ENCODE measurements around the gene ATG9A.

Gene ATG9A

GRCh38 chr2:219245899-219246230, 16.4 kb upstream of the ATG9A start:
- in situ Hi-C loops (cut with HindIII; ENCODE audit: low pct_ligation_motif_present, low sequenced_read_pairs) = no loop called here
- H3K36me3 ChIP-seq (replicated peaks) = peaks cover 5% of the 10 kb centered on the region
- no peaks in the 10 kb centered on the region for H3K27me3 ChIP-seq (replicated peaks)
- H3K27ac ChIP-seq = peak overlapping the region; percentile 88
- DNase-seq = no peak
- TF ChIP-seq, protein P1, sequence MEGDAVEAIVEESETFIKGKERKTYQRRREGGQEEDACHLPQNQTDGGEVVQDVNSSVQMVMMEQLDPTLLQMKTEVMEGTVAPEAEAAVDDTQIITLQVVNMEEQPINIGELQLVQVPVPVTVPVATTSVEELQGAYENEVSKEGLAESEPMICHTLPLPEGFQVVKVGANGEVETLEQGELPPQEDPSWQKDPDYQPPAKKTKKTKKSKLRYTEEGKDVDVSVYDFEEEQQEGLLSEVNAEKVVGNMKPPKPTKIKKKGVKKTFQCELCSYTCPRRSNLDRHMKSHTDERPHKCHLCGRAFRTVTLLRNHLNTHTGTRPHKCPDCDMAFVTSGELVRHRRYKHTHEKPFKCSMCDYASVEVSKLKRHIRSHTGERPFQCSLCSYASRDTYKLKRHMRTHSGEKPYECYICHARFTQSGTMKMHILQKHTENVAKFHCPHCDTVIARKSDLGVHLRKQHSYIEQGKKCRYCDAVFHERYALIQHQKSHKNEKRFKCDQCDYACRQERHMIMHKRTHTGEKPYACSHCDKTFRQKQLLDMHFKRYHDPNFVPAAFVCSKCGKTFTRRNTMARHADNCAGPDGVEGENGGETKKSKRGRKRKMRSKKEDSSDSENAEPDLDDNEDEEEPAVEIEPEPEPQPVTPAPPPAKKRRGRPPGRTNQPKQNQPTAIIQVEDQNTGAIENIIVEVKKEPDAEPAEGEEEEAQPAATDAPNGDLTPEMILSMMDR (IDR thresholded peaks at IDR 0.05; ENCODE audit: low read depth, low read length, missing control alignments) = no peak
- H3K4me3 ChIP-seq (ENCODE audit: low read depth, low read length) = peak overlapping the region; percentile 98

GRCh38 chr2:219245148-219245898, 15.9 kb upstream of the ATG9A start, which contains the start of the genes GLB1L and STK16:
TSS of gene GLB1L (minus strand) at chr2:219245444. CDS start at chr2:219243573, 1,871 bp downstream.
TSS of gene STK16 (plus strand) at chr2:219245479. CDS start at chr2:219246000, 521 bp downstream.
- Histone ChIP-seq H3K4me3 (ENCODE audit: low read depth, low read length) (peak within 1 kb of the TSS; percentile 98), H3K27ac (peak within 1 kb of the TSS; percentile 88), H3K36me3 (replicated peaks) (peaks cover 5% of the 10 kb centered on the region), H3K27me3 (replicated peaks) (no peaks in the 10 kb centered on the region)
- in situ Hi-C loops (cut with HindIII; ENCODE audit: low pct_ligation_motif_present, low sequenced_read_pairs) = no loop called here
- TF ChIP-seq, protein P1 (IDR thresholded peaks at IDR 0.05; ENCODE audit: low read depth, low read length, missing control alignments) = no peak
- DNase-seq = peak; percentile 94

GRCh38 chr2:219244789-219245147, 15.3 kb upstream of the ATG9A start:
- Histone ChIP-seq H3K36me3 (replicated peaks) (peaks cover 5% of the 10 kb centered on the region), H3K4me3 (ENCODE audit: low read depth, low read length) (peak overlapping the region; percentile 98), H3K27ac (peak overlapping the region; percentile 88), H3K27me3 (replicated peaks) (no peaks in the 10 kb centered on the region)
- DNase-seq = no peak
- TF ChIP-seq, protein P1 (IDR thresholded peaks at IDR 0.05; ENCODE audit: low read depth, low read length, missing control alignments) = no peak
- in situ Hi-C loops (cut with HindIII; ENCODE audit: low pct_ligation_motif_present, low sequenced_read_pairs) = no loop called here

DNA sequence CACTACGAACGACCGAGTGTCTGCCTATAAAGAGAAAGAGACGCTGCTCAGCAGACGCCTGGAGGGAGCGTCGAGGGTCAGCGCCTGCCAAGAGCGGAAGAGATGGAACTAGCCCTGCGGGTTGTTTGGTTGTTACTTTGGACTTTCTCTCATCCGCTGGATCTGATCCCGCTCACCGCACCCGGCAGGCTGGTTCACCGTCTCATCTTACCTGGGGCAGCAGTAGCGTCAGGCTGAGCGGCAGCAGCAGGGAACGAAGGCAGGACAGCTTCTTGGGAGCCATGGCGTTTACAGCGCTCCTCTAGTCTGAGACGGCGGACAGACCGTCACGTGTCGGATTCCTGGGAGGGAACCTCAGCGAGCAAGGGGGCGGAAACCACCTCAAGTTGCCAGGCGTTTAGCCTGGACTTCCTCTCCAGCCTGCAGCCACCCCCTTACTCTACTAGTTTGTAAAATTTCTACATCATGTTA, 13.9 kb upstream of the ATG9A start:
- TF ChIP-seq, protein P1 (IDR thresholded peaks at IDR 0.05; ENCODE audit: low read depth, low read length, missing control alignments) = no peak
- Histone ChIP-seq H3K36me3 (replicated peaks) (peaks cover 4% of the 10 kb centered on the region), H3K4me3 (ENCODE audit: low read depth, low read length) (peak overlapping the region; percentile 27), H3K27ac (no peak overlapping the region), H3K27me3 (replicated peaks) (no peaks in the 10 kb centered on the region)
- DNase-seq = no peak
- in situ Hi-C loops (cut with HindIII; ENCODE audit: low pct_ligation_motif_present, low sequenced_read_pairs) = no loop called here

DNA sequence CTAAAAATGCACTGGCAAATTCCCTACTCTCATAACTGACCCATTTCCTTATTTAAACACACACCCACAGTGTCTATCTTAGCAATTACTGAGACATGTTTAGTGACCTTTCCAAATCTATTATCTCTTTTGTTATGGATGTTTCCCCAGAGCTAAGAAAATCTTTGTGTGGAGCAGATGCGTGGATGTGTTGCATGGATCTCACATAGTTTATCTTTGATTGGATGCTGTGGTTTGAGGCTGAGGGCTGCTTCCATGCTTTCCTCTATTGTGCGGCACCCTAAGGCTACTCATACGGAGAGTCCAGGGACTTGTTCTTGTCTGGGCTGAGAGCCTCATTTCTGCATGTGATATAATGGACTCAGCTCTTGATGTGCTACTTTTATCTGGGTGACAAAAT, 4.9 kb upstream of the ATG9A start:
- H3K27me3 ChIP-seq (replicated peaks) = no peaks in the 10 kb centered on the region
- H3K36me3 ChIP-seq (replicated peaks) = peaks cover 59% of the 10 kb centered on the region
- in situ Hi-C loops (cut with HindIII; ENCODE audit: low pct_ligation_motif_present, low sequenced_read_pairs) = no loop called here

More for the DNA sequence above, 4.9 kb upstream of the ATG9A start:
- Histone ChIP-seq H3K4me3 (ENCODE audit: low read depth, low read length) (no peak overlapping the region), H3K27ac (no peak overlapping the region)
- DNase-seq = no peak
- TF ChIP-seq, protein P1 (IDR thresholded peaks at IDR 0.05; ENCODE audit: low read depth, low read length, missing control alignments) = no peak
